Umbilical cord (tissue), 2 donors: ENCODE results near the gene PDZD2. TPM values are rescaled to one million over a fixed set of nuclear protein-coding genes. Genes with fewer than 3 reads are reported as not detected.
"Not testable (repeated sequence)": the region's sequence is repeated elsewhere in the genome, so short reads cannot be mapped to it uniquely, and the experiment has no call there.

Experiments
- DNase-seq: peaks from one replicate; pipeline ENCODE4 v3.0.0-alpha.2; 2015; ENCODE audit warnings: low spot score
- total RNA-seq: library from RNA; depleted of rRNA; stranded (reverse); fragments of >200 nt; gene quantifications from one replicate; pipeline ENCODE4 v1.2.3, GENCODE V29; 2014; ENCODE audit warnings: low replicate concordance; ENCODE audit not compliant: insufficient read depth

PDZD2 gene
- total RNA-seq, 1 donor from 2014 or later, result 5.5 TPM

GRCh38 chr5:31768046-31768445, 129.1 kb downstream of the PDZD2 start:
- DNase-seq, result no peak

- no peak for DNase-seq
Measured at GRCh38 chr5:31768784-31769183, 129.9 kb downstream of the PDZD2 start.

DNA sequence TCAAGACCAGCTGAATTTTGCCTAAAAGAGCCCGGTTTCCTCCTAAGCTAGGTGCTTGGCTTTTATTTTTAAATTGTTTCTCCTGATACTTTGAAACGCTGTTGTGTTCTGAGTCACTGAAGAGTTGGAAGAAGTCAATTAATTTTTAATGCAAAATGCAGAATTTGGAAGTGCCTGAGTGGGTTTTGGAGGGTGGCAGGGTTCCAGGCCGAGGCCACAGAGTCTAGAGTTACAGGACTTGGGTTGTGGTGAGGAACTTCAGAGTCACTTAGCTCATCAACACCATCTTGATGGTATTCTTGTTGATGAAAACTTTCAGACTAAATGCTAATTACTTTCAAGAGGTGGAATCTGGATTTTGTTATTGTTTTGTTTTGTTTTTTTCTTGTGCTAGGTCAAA, 130.6 kb downstream of the PDZD2 start:
- no peak for DNase-seq

GRCh38 chr5:31770132-31770720, 131.3 kb downstream of the PDZD2 start:
- DNase-seq, result peak; percentile 26

DNA sequence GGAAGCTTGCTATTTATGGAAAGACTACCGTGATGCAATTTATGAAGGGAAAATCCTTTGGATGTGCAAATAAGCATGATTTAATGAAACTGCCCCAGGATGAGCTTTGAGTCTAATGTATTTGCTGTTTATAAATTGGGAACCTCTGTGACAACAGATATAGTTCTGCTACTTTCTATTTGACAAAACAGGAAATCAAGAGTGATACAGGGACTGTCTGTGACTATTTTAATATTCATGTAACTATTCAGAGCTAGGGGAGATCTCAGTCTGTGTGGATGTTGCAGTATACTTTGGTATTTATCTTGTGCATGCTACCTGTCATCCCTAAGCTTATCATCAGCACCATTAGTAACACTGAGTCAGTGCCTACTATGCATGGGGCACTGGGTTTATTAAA, 132.1 kb downstream of the PDZD2 start:
- no peak for DNase-seq

DNA sequence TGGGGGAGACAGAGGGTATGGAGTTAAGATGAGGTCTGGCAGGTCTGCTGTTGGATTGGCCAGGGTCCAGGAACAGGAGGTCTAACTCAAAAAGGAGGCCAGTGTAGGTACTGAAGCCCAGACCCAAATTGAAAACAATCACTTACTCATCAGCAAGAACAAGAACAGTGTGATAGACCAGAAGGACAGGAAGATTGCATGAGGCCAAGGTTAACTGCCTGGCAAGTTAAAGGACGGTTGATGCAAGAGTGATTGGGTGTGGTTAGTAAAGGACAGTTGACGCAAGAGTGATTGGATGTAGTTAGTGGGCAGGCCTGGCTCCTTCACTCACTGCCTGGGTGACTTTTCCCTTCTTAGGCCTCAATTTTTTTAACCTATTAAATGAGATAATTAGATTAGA, 132.6 kb downstream of the PDZD2 start:
- DNase-seq, result no peak

- not testable (repeated sequence) for DNase-seq
Measured at GRCh38 chr5:31776294-31776693, 137.4 kb downstream of the PDZD2 start.

- no peak for DNase-seq
Measured at GRCh38 chr5:31776976-31777651, 138.2 kb downstream of the PDZD2 start.

DNA sequence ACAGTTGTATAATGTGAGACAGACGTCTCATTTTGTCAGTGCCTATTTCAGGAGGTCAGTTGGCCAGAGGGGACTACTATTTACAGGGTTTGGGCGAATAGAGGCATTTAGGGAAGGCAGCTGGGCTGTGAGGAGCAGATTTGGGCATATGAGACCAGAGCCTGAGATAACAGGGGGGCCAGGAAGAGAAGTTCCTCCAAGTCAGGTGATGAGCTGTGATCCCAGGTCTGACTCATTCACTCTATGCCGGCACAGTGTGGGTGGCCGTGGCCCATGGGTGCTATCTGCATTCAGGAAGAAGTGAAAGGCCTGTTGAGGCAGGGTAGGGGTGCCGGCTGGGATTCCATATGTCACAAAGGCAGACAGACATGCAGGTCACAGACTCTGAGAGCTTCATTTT, 142.8 kb downstream of the PDZD2 start:
- DNase-seq, result no peak

GRCh38 chr5:31783086-31783645, 144.2 kb downstream of the PDZD2 start:
- DNase-seq, result no peak

DNA sequence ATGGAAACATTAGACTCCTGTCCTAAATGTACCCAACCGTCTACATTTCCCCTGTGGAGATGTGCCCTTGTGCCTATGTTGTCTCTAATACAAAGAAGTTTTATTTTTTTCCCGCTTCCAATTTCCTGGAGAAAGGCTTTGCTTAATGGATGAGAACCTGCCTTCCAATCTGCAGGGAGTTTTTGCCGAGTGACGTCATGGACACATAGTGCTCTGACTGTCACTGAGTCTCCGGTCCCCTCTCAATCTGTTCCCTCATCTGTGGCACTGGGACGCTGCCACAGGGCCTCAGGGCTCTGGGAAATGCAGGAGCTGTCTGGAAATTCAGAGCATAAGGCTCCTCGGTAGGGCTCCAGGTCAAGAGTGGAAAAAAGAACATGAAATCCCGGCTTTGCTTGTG, 144.8 kb downstream of the PDZD2 start:
- no peak for DNase-seq

- DNase-seq, result peak; percentile 69
Measured at GRCh38 chr5:31786090-31786631, 147.2 kb downstream of the PDZD2 start.

GRCh38 chr5:31794009-31794408, 155.1 kb downstream of the PDZD2 start:
- DNase-seq, result no peak

- DNase-seq, result no peak
Measured at GRCh38 chr5:31798168-31798567, 159.2 kb downstream of the PDZD2 start.

GRCh38 chr5:31800351-31800750, 161.4 kb downstream of the PDZD2 start:
- DNase-seq, result no peak

DNA sequence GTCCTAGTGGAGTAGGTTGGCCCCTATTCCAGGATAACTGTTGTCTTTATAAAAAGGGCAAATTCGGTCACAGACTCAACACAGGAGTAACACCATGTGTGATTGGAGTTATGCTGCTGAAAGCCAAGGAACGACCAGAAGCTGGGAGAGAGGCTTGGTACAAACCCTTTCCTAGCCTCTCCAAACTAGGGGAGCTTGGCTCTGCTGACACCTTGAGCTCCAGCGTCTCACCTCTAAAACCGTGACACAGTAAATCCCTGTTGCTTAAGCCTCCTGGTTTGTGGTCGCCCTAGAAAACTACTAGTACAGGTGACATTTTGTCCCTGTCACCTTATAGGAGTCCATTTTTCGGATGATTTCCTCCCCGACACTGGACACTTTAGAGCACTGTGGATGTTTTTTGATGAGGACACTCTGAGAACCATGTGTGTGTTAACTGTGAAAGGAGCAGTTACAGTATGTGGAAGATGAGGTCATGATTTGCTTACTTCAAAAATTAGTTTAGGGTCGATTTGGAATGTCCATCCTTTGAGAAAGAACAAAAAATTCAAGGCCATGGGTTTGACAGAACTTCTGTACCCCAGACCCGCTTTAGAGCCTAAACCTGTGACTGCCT, 167.0 kb downstream of the PDZD2 start:
- DNase-seq, result no peak

GRCh38 chr5:31806561-31806960, 167.6 kb downstream of the PDZD2 start:
- DNase-seq, result no peak

DNA sequence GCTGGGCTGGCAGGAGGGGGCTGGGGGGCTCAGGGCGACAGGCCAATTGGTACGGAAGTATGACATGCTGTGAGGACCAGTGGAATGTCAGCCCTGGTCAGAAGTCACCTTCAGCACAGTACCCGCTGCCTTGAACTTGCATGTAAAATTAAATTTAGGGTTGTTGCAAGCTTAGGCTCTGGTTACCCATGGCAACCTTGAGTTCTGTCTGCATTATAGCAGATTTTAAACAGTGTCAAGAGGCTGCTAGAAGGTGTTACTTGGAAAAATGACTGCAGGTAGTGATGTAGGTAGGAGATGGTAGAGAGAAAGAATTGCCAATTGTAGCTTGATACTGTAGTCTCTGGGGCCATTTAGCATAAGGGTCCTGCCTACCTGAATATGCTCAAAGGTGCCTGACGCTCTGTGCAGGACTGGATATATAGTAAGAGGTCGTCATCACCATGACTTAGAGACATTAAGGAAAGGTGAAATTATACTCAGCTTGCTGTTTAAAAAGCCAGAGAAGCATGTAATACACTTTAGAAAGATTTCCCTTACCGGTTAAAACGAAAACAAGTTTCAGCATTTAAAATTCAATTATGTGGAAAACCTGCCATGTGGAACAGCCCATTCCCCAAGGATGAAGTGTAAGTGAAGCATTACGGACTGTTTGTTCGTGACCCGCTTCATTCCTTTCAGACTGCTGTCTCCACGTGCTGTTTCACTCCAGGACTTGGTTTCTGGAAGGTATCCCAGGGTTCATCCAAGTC, 169.0 kb downstream of the PDZD2 start:
- no peak for DNase-seq

GRCh38 chr5:31809050-31809870, 170.3 kb downstream of the PDZD2 start:
- DNase-seq, result peak; percentile 72

DNA sequence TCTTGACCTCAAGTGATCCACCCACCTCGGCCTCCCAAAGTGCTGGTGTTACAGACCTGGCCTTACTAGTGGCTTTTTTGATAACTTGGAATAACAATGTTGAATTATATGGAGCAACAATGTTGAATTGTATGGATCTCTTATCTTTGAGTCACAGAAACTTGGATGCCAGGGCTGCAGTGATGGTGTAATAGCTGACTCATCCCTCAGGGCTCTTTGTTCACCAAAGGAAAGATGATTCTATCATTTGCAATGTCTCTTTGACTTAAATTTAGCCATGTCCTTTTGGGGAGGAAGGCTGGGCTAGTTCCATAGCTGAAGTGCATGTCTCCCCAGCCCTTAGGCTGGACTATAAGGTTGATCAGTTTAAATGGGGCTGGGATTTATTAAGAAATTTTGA, 172.3 kb downstream of the PDZD2 start:
- peak; percentile 25 for DNase-seq

- no peak for DNase-seq
Measured at GRCh38 chr5:31815376-31815775, 176.4 kb downstream of the PDZD2 start.
